ENCODE measurements around the gene SFXN1.
"Not testable (repeated sequence)": the region's sequence is repeated elsewhere in the genome, so short reads cannot be mapped to it uniquely, and the experiment has no call there.

SFXN1 gene

GRCh38 chr5:175501759-175502158, 23.4 kb downstream of the SFXN1 start:
- DNase-seq, result no peak

- peak; percentile 49 for DNase-seq
These were observed 29.3 kb downstream of the SFXN1 start for GRCh38 chr5:175507671-175508070.

GRCh38 chr5:175508896-175509295, 30.5 kb downstream of the SFXN1 start:
- DNase-seq, result no peak

GRCh38 chr5:175513297-175513696, 34.9 kb downstream of the SFXN1 start:
- DNase-seq, result no peak

- DNase-seq, result no peak
These were observed 35.4 kb downstream of the SFXN1 start for GRCh38 chr5:175513726-175514125.

- no peak for DNase-seq
These were observed 38.8 kb downstream of the SFXN1 start for GRCh38 chr5:175516933-175517823.

GRCh38 chr5:175517824-175518450, 39.6 kb downstream of the SFXN1 start:
- peak; percentile 85 for DNase-seq

GRCh38 chr5:175519006-175519405, 40.6 kb downstream of the SFXN1 start:
- DNase-seq, result no peak

GRCh38 chr5:175520321-175520720, 42.0 kb downstream of the SFXN1 start:
- peak; percentile 27 for DNase-seq

- no peak for DNase-seq
These were observed 42.5 kb downstream of the SFXN1 start for GRCh38 chr5:175520873-175521272.

- peak; percentile 70 for DNase-seq
These were observed 43.0 kb downstream of the SFXN1 start for GRCh38 chr5:175521313-175521833.

GRCh38 chr5:175523292-175523691, 44.9 kb downstream of the SFXN1 start:
- DNase-seq, result no peak

GRCh38 chr5:175524211-175524610, 45.9 kb downstream of the SFXN1 start:
- DNase-seq, result no peak

- no peak for DNase-seq
These were observed 48.3 kb downstream of the SFXN1 start for GRCh38 chr5:175526691-175527090.

- DNase-seq, result no peak
These were observed 53.0 kb downstream of the SFXN1 start for GRCh38 chr5:175531361-175531760.

- DNase-seq, result peak; percentile 73
These were observed 55.9 kb downstream of the SFXN1 start for GRCh38 chr5:175534070-175534932.

GRCh38 chr5:175535331-175535730, 57.0 kb downstream of the SFXN1 start:
- DNase-seq, result not testable (repeated sequence)

GRCh38 chr5:175535796-175536195, 57.4 kb downstream of the SFXN1 start:
- no peak for DNase-seq

GRCh38 chr5:175538576-175538975, 60.2 kb downstream of the SFXN1 start:
- no peak for DNase-seq

GRCh38 chr5:175539936-175540335, 61.6 kb downstream of the SFXN1 start:
- no peak for DNase-seq

- no peak for DNase-seq
These were observed 62.9 kb downstream of the SFXN1 start for GRCh38 chr5:175541264-175541663.

GRCh38 chr5:175542232-175542965, 64.0 kb downstream of the SFXN1 start:
- no peak for DNase-seq

- no peak for DNase-seq
These were observed 64.5 kb downstream of the SFXN1 start for GRCh38 chr5:175542966-175543235.
